H1 (cell line): ENCODE results near the gene HMCES. TPM values are rescaled to one million over a fixed set of nuclear protein-coding genes. Genes with fewer than 3 reads are reported as not detected.

Experiments
- BRCA1 ChIP-seq: IDR thresholded peaks from 2 replicates; pipeline ENCODE4 v1.6.1; 2012; ENCODE audit warnings: low read depth, low read length, improper control_type of control experiment
- CEBPB ChIP-seq: IDR thresholded peaks from 2 replicates; pipeline ENCODE4 v1.6.1; 2012; ENCODE audit warnings: low read depth, low read length
- CHD1 ChIP-seq: IDR thresholded peaks from 2 replicates; pipeline ENCODE4 v1.6.1; 2012; ENCODE audit warnings: low read depth, low read length, improper control_type of control experiment
- CTCF ChIP-seq, 3 experiments: IDR thresholded peaks; 1 replicate in 2 of 3; 2 replicates in 1 of 3; pipeline versions ENCODE4 v1.5.1 to v1.6.1; 2011; ENCODE audit warnings: low read length in 3 of 3, mild to moderate bottlenecking in 3 of 3, inconsistent platforms in 2 of 3, low read depth in 1 of 3, moderate library complexity in 1 of 3; ENCODE audit not compliant: insufficient read depth in 1 of 3; ENCODE audit errors: control extremely low read depth in 1 of 3
- GTF2F1 ChIP-seq: IDR thresholded peaks from 2 replicates; pipeline ENCODE4 v1.6.1; 2012; ENCODE audit warnings: low read depth, low read length, improper control_type of control experiment, borderline replicate concordance
- TCF12 ChIP-seq: IDR thresholded peaks from 2 replicates; pipeline ENCODE4 v1.6.1; 2011; ENCODE audit warnings: low read depth, mild to moderate bottlenecking, low read length
- TEAD4 ChIP-seq: IDR thresholded peaks from 2 replicates; pipeline ENCODE4 v1.6.1; 2012; ENCODE audit warnings: low read depth, low read length, inconsistent platforms, mixed read lengths
- polyA plus RNA-seq, 7 experiments: library from polyadenylated mRNA; depleted of rRNA in 3 of 7; stranded (reverse) in 5 of 7; unstranded in 2 of 7; fragments of >200 nt in 5 of 7; fragments of 200-250 nt in 2 of 7; gene quantifications; 1 replicate in 5 of 7; 2 replicates in 1 of 7; 4 replicates in 1 of 7; pipeline versions ENCODE4 v1.2.1 to v1.2.3, GENCODE V29; 2011 to 2013; ENCODE audit warnings: missing spikeins in 2 of 7, mixed read lengths in 2 of 7
- total RNA-seq: library from RNA; stranded (reverse); fragmentation: NEBNext Ultra II Directional; extraction: Animal tissue kit (Norgen Biotek cat#: 25700); gene quantifications from 2 replicates; pipeline ENCODE4 v1.2.1, GENCODE V29; 2021

The HMCES gene
- total and polyA plus RNA-seq, 2 of the 8 experiments (the other 6 are each of a cell fraction or from before 2014, with no cell fraction given) = 27.6 to 49.5 TPM

- TF ChIP-seq CTCF (IDR thresholded peaks at IDR 0.05; ENCODE audit: control extremely low read depth in 1 of 3, insufficient read depth in 1 of 3, low read depth in 1 of 3, low read length in 3 of 3) (no peak), BRCA1 (no peak), CHD1 (no peak), TCF12 (no peak), TEAD4 (no peak), GTF2F1 (no peak), CEBPB (no peak)
- TF ChIP-seq, all 59 proteins: peak for 0
Observed at GRCh38 chr3:129286081-129286480, 7.4 kb downstream of the HMCES start (continued).
